ENCODE data around the gene UBE2H. TPM values are rescaled to one million over a fixed set of nuclear protein-coding genes. Genes with fewer than 3 reads are reported as not detected.
A peak's percentile ranks its signal among the peaks of the same experiment; 100 is the strongest.

UBE2H gene
- polyA plus RNA-seq, 1 of the 3 experiments (the other 2 are of a cell fraction) = 129 TPM

DNA sequence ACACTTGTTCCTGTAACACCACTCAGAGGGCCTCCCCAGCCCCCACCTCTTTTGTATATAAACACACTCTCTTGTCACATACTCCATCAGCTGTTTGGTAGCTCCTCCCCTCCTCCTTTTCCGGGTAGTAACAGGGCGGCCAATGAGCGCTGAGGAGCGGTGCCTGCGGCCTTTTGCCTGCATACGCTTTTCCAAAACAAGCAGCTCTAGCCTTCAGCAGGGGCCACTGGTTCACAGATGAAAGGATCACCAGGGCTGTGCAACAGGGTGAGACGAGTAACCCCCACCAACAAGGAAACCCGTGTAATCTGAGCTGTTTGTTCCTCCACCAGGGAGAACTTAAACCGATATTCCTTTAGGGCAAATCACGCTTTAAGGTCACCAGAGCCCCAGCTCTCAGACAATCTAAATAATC is 3.9 kb downstream of the UBE2H start (continued):
- TF ChIP-seq USF1 (IDR thresholded peaks at IDR 0.05; ENCODE audit: borderline replicate concordance, low read depth) (no peak), POLR2AphosphoS5 (IDR thresholded peaks at IDR 0.05; ENCODE audit: low read depth, low read length) (peak; percentile 70), SMC3 (IDR thresholded peaks at IDR 0.05; ENCODE audit: low read depth, low read length) (no peak; the same call in 1 of the 2 replicates), NFIC (IDR thresholded peaks at IDR 0.05; ENCODE audit: borderline replicate concordance) (no peak), TEAD4 (IDR thresholded peaks at IDR 0.05; ENCODE audit: borderline replicate concordance, insufficient read depth) (no peak), GABPA (IDR thresholded peaks at IDR 0.05; ENCODE audit: low read depth) (no peak; the same call in 1 of the 2 replicates), FOSL2 (IDR thresholded peaks at IDR 0.05; ENCODE audit: borderline replicate concordance, low read depth) (no peak; the same call in 1 of the 2 replicates), ELF1 (IDR thresholded peaks at IDR 0.05) (peak; percentile 94), RFX5 (IDR thresholded peaks at IDR 0.05; ENCODE audit: low read length) (peak; percentile 98)
- TF ChIP-seq, protein P1, sequence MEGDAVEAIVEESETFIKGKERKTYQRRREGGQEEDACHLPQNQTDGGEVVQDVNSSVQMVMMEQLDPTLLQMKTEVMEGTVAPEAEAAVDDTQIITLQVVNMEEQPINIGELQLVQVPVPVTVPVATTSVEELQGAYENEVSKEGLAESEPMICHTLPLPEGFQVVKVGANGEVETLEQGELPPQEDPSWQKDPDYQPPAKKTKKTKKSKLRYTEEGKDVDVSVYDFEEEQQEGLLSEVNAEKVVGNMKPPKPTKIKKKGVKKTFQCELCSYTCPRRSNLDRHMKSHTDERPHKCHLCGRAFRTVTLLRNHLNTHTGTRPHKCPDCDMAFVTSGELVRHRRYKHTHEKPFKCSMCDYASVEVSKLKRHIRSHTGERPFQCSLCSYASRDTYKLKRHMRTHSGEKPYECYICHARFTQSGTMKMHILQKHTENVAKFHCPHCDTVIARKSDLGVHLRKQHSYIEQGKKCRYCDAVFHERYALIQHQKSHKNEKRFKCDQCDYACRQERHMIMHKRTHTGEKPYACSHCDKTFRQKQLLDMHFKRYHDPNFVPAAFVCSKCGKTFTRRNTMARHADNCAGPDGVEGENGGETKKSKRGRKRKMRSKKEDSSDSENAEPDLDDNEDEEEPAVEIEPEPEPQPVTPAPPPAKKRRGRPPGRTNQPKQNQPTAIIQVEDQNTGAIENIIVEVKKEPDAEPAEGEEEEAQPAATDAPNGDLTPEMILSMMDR (IDR thresholded peaks at IDR 0.05) = no peak

DNA sequence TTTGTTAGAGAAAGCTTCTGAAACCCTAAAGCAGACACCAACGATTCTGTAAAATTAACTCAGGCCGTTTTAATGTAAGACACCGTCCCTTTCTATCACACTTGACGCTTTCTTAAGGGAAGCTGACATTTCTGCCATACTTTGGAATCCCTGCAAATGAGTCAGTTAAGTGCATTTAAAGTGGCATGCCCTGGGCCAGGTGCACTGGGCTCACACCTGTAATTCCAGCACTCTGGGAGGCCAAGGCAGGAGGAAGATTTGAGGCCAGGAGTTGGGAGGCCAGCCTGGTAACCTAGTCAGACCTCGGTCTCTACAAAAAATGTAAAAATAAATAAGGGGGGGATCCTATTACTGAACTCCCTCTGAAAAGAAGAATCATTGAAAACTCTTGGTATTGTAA is 4.4 kb downstream of the UBE2H start:
- peaks cover 53% of the 10 kb centered on the region for H4K20me1 ChIP-seq (ENCODE audit: insufficient read depth)
- ChIA-PET POLR2A (interaction anchor here (0.8 to 1.2 kb wide), 5 partner anchors 10 to 169 kb away, joined by 3 to 4 read pairs (median 3); no protein-coding TSS in a partner anchor), CTCF (interaction anchor here (0.7 to 5.8 kb wide), 4 partner anchors 62 to 123 kb away, joined by 3 to 35 read pairs (median 4); no protein-coding TSS in a partner anchor)
- 75% methylated on average over 5 of the region's 5 CpGs for WGBS (ENCODE audit: low lambda C conversion rate)
- H3K4me2 ChIP-seq = peak overlapping the region; percentile 83
- no peaks in the 10 kb centered on the region for H3K9me3 ChIP-seq
- H3K36me3 ChIP-seq (replicated peaks in 1 of 2; ENCODE audit: control insufficient read depth in 1 of 2, insufficient read depth in 2 of 2, low read length in 1 of 2) = peaks cover 3 to 33% of the 10 kb centered on the region in 2 experiments
- H2AFZ ChIP-seq (ENCODE audit: low read depth) = no peak overlapping the region
- peaks cover 14 to 20% of the 10 kb centered on the region in 2 experiments for H3K4me1 ChIP-seq (ENCODE audit: control insufficient read depth in 1 of 2, insufficient read depth in 2 of 2, low read depth in 1 of 2, low read length in 1 of 2)
- H3K9me2 ChIP-seq = no peaks in the 10 kb centered on the region
- TF ChIP-seq, protein P1 (IDR thresholded peaks at IDR 0.05) = no peak
- TF ChIP-seq, protein P2, sequence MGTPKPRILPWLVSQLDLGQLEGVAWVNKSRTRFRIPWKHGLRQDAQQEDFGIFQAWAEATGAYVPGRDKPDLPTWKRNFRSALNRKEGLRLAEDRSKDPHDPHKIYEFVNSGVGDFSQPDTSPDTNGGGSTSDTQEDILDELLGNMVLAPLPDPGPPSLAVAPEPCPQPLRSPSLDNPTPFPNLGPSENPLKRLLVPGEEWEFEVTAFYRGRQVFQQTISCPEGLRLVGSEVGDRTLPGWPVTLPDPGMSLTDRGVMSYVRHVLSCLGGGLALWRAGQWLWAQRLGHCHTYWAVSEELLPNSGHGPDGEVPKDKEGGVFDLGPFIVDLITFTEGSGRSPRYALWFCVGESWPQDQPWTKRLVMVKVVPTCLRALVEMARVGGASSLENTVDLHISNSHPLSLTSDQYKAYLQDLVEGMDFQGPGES (IDR thresholded peaks at IDR 0.05; ENCODE audit: low read depth, low read length) = no peak
- TF ChIP-seq RFX5 (IDR thresholded peaks at IDR 0.05; ENCODE audit: low read length) = no peak
- TF ChIP-seq, protein P3, sequence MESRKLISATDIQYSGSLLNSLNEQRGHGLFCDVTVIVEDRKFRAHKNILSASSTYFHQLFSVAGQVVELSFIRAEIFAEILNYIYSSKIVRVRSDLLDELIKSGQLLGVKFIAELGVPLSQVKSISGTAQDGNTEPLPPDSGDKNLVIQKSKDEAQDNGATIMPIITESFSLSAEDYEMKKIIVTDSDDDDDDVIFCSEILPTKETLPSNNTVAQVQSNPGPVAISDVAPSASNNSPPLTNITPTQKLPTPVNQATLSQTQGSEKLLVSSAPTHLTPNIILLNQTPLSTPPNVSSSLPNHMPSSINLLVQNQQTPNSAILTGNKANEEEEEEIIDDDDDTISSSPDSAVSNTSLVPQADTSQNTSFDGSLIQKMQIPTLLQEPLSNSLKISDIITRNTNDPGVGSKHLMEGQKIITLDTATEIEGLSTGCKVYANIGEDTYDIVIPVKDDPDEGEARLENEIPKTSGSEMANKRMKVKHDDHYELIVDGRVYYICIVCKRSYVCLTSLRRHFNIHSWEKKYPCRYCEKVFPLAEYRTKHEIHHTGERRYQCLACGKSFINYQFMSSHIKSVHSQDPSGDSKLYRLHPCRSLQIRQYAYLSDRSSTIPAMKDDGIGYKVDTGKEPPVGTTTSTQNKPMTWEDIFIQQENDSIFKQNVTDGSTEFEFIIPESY (IDR thresholded peaks at IDR 0.05; ENCODE audit: borderline replicate concordance, low read depth) = no peak
- H3K27me3 ChIP-seq (ENCODE audit: insufficient read depth) = no peaks in the 10 kb centered on the region
- peaks cover 95% of the 10 kb centered on the region for H3K79me2 ChIP-seq (ENCODE audit: insufficient read depth)
- H3K9ac ChIP-seq = peak overlapping the region; percentile 83; the same call in 1 of the 2 replicates
- H3F3A ChIP-seq (replicated peaks; ENCODE audit: insufficient read depth) = peaks cover 32% of the 10 kb centered on the region
- H3K4me3 ChIP-seq (ENCODE audit: low read depth in 2 of 2, low read length in 1 of 2) = 0 out of 4 replicates have a peak overlapping the region, but pooled peaks of 1 of the 2 experiments have one; percentile 86
- DNase-seq = no peak
- H3K27ac ChIP-seq (ENCODE audit: low read depth in 2 of 2, low read length in 1 of 2) = peak overlapping the region; percentile 90 to 97

Measured in SK-N-SH (cell line).